GM23338 (cell line): ENCODE results near the gene ISOC2. TPM values are rescaled to one million over a fixed set of nuclear protein-coding genes. Genes with fewer than 3 reads are reported as not detected.

ENCODE experiments used
- ATAC-seq: fragments of 200-7000 bp; cut with Tn5 transposase; 3 replicates; pipeline ENCODE4 v1.9.1; 2020
- DNase-seq: peaks from one replicate; pipeline ENCODE4 v3.0.0-alpha.2; 2015; ENCODE audit warnings: low spot score
- H2AFZ ChIP-seq: fragments of 200-600 bp; sonication (generic); 2 replicates; pipeline ENCODE4 v1.8.0; 2016; ENCODE audit warnings: antibody characterized with exemption, mild to moderate bottlenecking, moderate library complexity
- H3F3A ChIP-seq: fragments of 200-600 bp; sonication (generic); replicated peaks from 2 replicates; pipeline ENCODE4 v1.8.0; 2017; ENCODE audit warnings: antibody characterized with exemption, mixed run types, low read depth
- H3K27ac ChIP-seq: fragments of 200-600 bp; sonication (generic); 2 replicates; pipeline ENCODE4 v1.6.1; 2016; ENCODE audit warnings: low read depth
- H3K27me3 ChIP-seq: fragments of 200-600 bp; sonication (generic); 2 replicates; pipeline ENCODE4 v1.8.0; 2016; ENCODE audit warnings: mild to moderate bottlenecking, mixed run types, moderate library complexity; ENCODE audit not compliant: insufficient read depth
- H3K36me3 ChIP-seq: fragments of 200-600 bp; sonication (generic); 2 replicates; pipeline ENCODE4 v1.8.0; 2016; ENCODE audit warnings: mild to moderate bottlenecking; ENCODE audit not compliant: insufficient read depth
- H3K4me1 ChIP-seq: fragments of 200-600 bp; sonication (generic); 2 replicates; pipeline ENCODE4 v1.8.0; 2016; ENCODE audit warnings: mild to moderate bottlenecking, moderate library complexity; ENCODE audit not compliant: insufficient read depth
- H3K4me2 ChIP-seq: fragments of 200-600 bp; sonication (generic); 2 replicates; pipeline ENCODE4 v1.7.1; 2017; ENCODE audit warnings: mixed run types
- H3K4me3 ChIP-seq: fragments of 200-600 bp; sonication (generic); 2 replicates; pipeline ENCODE4 v1.6.1; 2016; ENCODE audit warnings: mixed run types
- H3K79me2 ChIP-seq: fragments of 200-600 bp; sonication (generic); replicated peaks from 2 replicates; pipeline ENCODE4 v1.8.0; 2017; ENCODE audit warnings: mild to moderate bottlenecking; ENCODE audit not compliant: insufficient read depth
- H3K9me2 ChIP-seq: fragments of 200-600 bp; sonication (generic); 2 replicates; pipeline ENCODE4 v1.8.0; 2017; ENCODE audit not compliant: insufficient read depth
- H4K20me1 ChIP-seq: fragments of 200-600 bp; sonication (generic); replicated peaks from 2 replicates; pipeline ENCODE4 v1.8.0; 2017; ENCODE audit warnings: mild to moderate bottlenecking; ENCODE audit not compliant: insufficient read depth
- H3K27ac Mint-ChIP-seq: 2 replicates; pipeline ENCODE4 v1.8.0; 2020; ENCODE audit warnings: inconsistent platforms, mild to moderate bottlenecking, moderate library complexity, mixed read lengths
- H3K27me3 Mint-ChIP-seq: 3 replicates; pipeline ENCODE4 v1.8.0; 2022; ENCODE audit warnings: low read depth, mild to moderate bottlenecking, moderate library complexity, mixed read lengths, inconsistent platforms; ENCODE audit not compliant: insufficient read depth, poor library complexity
- H3K36me3 Mint-ChIP-seq: 3 replicates; pipeline ENCODE4 v1.8.0; 2021; ENCODE audit warnings: low read depth, mild to moderate bottlenecking, inconsistent platforms, moderate library complexity, mixed read lengths
- H3K4me1 Mint-ChIP-seq: 3 replicates; pipeline ENCODE4 v1.8.0; 2020; ENCODE audit warnings: mild to moderate bottlenecking, inconsistent platforms, mixed read lengths
- H3K4me3 Mint-ChIP-seq: 3 replicates; pipeline ENCODE4 v1.8.0; 2021; ENCODE audit warnings: moderate library complexity, mild to moderate bottlenecking, inconsistent platforms, mixed read lengths
- H3K9me3 Mint-ChIP-seq: 3 replicates; pipeline ENCODE4 v1.8.0; 2020; ENCODE audit warnings: moderate library complexity, mild to moderate bottlenecking, inconsistent platforms, mixed read lengths
- CREB1 ChIP-seq: fragments of 250-450 bp; sonication (Bioruptor Pico); IDR thresholded peaks from 2 replicates; pipeline ENCODE4 v1.5.0; 2020; ENCODE audit warnings: low read depth, mild to moderate bottlenecking, moderate library complexity
- EZH2 ChIP-seq: fragments of 200-600 bp; sonication (generic); IDR thresholded peaks from one replicate; pipeline ENCODE4 v1.8.0; 2017; ENCODE audit warnings: antibody characterized with exemption, mild to moderate bottlenecking, low read depth; ENCODE audit not compliant: unreplicated experiment
- EZH2phosphoT487 ChIP-seq: fragments of 200-600 bp; sonication (generic); IDR thresholded peaks from one replicate; pipeline ENCODE4 v1.8.1; 2018; ENCODE audit warnings: antibody characterized with exemption; ENCODE audit not compliant: unreplicated experiment
- JUNB ChIP-seq: IDR thresholded peaks from one replicate; pipeline ENCODE4 v1.6.1; 2016; ENCODE audit warnings: antibody characterized with exemption; ENCODE audit not compliant: unreplicated experiment
- NANOG ChIP-seq: IDR thresholded peaks from 2 replicates; pipeline ENCODE4 v1.6.1; 2016; ENCODE audit warnings: antibody characterized with exemption, borderline replicate concordance
- POLR2AphosphoS5 ChIP-seq: IDR thresholded peaks from 2 replicates; pipeline ENCODE4 v1.6.1; 2016; ENCODE audit warnings: antibody characterized with exemption, low read depth
- STAT1 ChIP-seq: IDR thresholded peaks from one replicate; pipeline ENCODE4 v1.6.1; 2016; ENCODE audit warnings: antibody characterized with exemption; ENCODE audit not compliant: unreplicated experiment
- ZNF114 ChIP-seq: fragments of 250-450 bp; sonication (Bioruptor Pico); IDR thresholded peaks from 2 replicates; pipeline ENCODE4 v1.5.0; 2020; ENCODE audit warnings: mild to moderate bottlenecking, moderate library complexity
- ZNF331 ChIP-seq: fragments of 250-450 bp; sonication (Bioruptor Pico); IDR thresholded peaks from 2 replicates; pipeline ENCODE4 v1.5.0; 2020; ENCODE audit warnings: low read depth, mild to moderate bottlenecking, moderate library complexity
- polyA plus RNA-seq: library from polyadenylated mRNA; unstranded; fragments of >200 nt; fragmentation: Nextera tagmentation; extraction: Ambion mirVana; gene quantifications from 2 replicates; pipeline ENCODE4 v1.2.1, GENCODE V29; 2016
- total RNA-seq: library from RNA; depleted of rRNA; stranded (reverse); fragments of >200 nt; shearing (Covaris generic); gene quantifications from 2 replicates; pipeline ENCODE4 v1.2.3, GENCODE V29; 2014
- TF ChIP-seq, protein P1 (sequence below): IDR thresholded peaks from one replicate; pipeline ENCODE4 v1.6.1; 2018; ENCODE audit warnings: antibody characterized with exemption; ENCODE audit not compliant: unreplicated experiment
- TF ChIP-seq, protein P2 (sequence below): IDR thresholded peaks from 2 replicates; pipeline ENCODE4 v1.6.1; 2016; ENCODE audit warnings: antibody characterized with exemption
- TF ChIP-seq, protein P3 (sequence below), 2 experiments: fragments of 200-600 bp in 1 of 2; sonication (generic) in 1 of 2; conservative IDR thresholded peaks; 2 replicates each; pipeline versions ENCODE4 v1.5.1 to v1.6.1; 2016 to 2017; ENCODE audit warnings: antibody characterized with exemption in 2 of 2, low read depth in 2 of 2, mild to moderate bottlenecking in 2 of 2, moderate library complexity in 1 of 2

Gene ISOC2
- total and polyA plus RNA-seq, 2 experiments from 2014 or later = 62.6 to 85.2 TPM

DNA sequence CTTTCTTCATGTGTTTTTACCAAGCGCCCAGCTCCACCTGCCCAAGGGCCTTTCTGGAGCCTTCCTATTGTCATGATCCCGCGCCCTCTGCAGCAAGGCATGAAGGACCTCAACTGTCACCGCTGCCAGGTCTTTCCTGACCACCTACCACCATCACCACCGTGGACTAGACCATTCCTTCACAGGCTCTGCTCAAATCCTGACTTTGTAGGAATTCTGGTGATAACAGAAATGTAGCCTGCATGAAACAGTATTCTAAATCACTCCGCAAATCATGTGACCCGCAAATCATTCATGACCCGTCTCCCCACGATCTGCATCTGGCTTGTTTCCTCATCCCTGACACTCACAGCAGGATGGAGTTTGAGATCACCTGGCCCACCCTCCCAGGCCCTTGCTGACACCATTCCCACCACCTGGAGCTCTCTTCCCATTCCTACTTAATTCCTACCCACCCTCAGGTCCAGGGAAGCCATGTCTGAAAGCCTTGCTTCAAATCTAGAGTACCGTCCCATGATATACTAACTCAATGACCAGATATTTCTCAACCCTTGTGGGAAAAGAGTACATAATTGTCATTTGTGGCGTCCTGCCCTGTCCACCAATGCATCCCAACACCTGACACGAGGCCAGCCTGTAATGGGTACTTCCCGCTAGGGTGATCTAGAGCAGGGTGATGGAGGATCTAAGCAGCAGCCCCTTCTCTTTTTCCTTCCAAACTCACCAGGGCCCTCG lies 55.2 kb downstream of the ISOC2 start (continued):
- TF ChIP-seq, protein P1, sequence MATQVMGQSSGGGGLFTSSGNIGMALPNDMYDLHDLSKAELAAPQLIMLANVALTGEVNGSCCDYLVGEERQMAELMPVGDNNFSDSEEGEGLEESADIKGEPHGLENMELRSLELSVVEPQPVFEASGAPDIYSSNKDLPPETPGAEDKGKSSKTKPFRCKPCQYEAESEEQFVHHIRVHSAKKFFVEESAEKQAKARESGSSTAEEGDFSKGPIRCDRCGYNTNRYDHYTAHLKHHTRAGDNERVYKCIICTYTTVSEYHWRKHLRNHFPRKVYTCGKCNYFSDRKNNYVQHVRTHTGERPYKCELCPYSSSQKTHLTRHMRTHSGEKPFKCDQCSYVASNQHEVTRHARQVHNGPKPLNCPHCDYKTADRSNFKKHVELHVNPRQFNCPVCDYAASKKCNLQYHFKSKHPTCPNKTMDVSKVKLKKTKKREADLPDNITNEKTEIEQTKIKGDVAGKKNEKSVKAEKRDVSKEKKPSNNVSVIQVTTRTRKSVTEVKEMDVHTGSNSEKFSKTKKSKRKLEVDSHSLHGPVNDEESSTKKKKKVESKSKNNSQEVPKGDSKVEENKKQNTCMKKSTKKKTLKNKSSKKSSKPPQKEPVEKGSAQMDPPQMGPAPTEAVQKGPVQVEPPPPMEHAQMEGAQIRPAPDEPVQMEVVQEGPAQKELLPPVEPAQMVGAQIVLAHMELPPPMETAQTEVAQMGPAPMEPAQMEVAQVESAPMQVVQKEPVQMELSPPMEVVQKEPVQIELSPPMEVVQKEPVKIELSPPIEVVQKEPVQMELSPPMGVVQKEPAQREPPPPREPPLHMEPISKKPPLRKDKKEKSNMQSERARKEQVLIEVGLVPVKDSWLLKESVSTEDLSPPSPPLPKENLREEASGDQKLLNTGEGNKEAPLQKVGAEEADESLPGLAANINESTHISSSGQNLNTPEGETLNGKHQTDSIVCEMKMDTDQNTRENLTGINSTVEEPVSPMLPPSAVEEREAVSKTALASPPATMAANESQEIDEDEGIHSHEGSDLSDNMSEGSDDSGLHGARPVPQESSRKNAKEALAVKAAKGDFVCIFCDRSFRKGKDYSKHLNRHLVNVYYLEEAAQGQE = no peak
- TF ChIP-seq JUNB (no peak), NANOG (no peak), POLR2AphosphoS5 (no peak)
- TF ChIP-seq, protein P2, sequence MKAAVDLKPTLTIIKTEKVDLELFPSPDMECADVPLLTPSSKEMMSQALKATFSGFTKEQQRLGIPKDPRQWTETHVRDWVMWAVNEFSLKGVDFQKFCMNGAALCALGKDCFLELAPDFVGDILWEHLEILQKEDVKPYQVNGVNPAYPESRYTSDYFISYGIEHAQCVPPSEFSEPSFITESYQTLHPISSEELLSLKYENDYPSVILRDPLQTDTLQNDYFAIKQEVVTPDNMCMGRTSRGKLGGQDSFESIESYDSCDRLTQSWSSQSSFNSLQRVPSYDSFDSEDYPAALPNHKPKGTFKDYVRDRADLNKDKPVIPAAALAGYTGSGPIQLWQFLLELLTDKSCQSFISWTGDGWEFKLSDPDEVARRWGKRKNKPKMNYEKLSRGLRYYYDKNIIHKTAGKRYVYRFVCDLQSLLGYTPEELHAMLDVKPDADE = no peak

DNA sequence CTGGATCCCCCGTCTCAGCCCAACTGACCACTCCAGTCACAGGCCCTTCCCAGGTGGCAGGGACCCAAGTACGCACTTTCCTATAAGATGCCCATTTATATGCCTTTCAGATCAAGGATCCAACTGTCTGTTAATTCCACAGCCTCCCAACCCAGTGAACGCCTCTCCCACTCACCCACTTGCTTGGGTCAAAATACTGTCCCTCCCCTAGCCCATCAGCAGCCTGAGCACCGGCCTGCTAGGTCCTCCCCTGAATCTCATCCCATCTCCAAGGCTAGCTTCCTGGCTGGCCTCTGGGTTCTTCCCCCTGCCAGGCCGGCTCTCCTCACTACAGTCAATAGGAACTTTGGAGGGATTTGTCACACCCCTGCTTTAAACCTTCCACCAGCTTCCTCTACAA lies 55.8 kb downstream of the ISOC2 start:
- H3K79me2 ChIP-seq = peaks cover 44% of the 10 kb centered on the region
- peaks cover 31% of the 10 kb centered on the region for H3K4me1 Mint-ChIP-seq
- peak overlapping the region; percentile 50; the same call in 1 of the 2 replicates for H3K27ac ChIP-seq
- peaks cover 28% of the 10 kb centered on the region for H3K9me3 Mint-ChIP-seq
- peaks cover 8% of the 10 kb centered on the region for H3K9me2 ChIP-seq
- H2AFZ ChIP-seq = no peak overlapping the region
- H3K4me1 ChIP-seq = peaks cover 21% of the 10 kb centered on the region
- H3K27ac Mint-ChIP-seq = 0 out of 2 replicates have a peak overlapping the region, but pooled peaks have one; percentile 56
- H4K20me1 ChIP-seq = peaks cover 57% of the 10 kb centered on the region
- DNase-seq = no peak
- peaks cover 25% of the 10 kb centered on the region for H3K27me3 Mint-ChIP-seq
- peaks cover 55% of the 10 kb centered on the region for H3F3A ChIP-seq
- H3K4me2 ChIP-seq = peak overlapping the region; percentile 93
- ATAC-seq = no peak
- no peaks in the 10 kb centered on the region for H3K27me3 ChIP-seq
- H3K4me3 Mint-ChIP-seq = peak overlapping the region; percentile 91
- peak overlapping the region; percentile 94 for H3K4me3 ChIP-seq
- peaks cover 48% of the 10 kb centered on the region for H3K36me3 ChIP-seq
- peaks cover 86% of the 10 kb centered on the region for H3K36me3 Mint-ChIP-seq
- TF ChIP-seq, protein P1 = no peak
- TF ChIP-seq, protein P2 = no peak
- TF ChIP-seq POLR2AphosphoS5 = no peak
- no peak for TF ChIP-seq ZNF114 (CRISPR knock-in tag)
- TF ChIP-seq EZH2phosphoT487 = no peak
- TF ChIP-seq NANOG = no peak
- no peak for TF ChIP-seq EZH2
- no peak for TF ChIP-seq STAT1
- TF ChIP-seq JUNB = no peak
- no peak for TF ChIP-seq ZNF331 (CRISPR knock-in tag)
- TF ChIP-seq, protein P3, sequence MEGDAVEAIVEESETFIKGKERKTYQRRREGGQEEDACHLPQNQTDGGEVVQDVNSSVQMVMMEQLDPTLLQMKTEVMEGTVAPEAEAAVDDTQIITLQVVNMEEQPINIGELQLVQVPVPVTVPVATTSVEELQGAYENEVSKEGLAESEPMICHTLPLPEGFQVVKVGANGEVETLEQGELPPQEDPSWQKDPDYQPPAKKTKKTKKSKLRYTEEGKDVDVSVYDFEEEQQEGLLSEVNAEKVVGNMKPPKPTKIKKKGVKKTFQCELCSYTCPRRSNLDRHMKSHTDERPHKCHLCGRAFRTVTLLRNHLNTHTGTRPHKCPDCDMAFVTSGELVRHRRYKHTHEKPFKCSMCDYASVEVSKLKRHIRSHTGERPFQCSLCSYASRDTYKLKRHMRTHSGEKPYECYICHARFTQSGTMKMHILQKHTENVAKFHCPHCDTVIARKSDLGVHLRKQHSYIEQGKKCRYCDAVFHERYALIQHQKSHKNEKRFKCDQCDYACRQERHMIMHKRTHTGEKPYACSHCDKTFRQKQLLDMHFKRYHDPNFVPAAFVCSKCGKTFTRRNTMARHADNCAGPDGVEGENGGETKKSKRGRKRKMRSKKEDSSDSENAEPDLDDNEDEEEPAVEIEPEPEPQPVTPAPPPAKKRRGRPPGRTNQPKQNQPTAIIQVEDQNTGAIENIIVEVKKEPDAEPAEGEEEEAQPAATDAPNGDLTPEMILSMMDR (conservative IDR thresholded peaks at IDR 0.05; ENCODE audit: low read depth in 2 of 2) = no peak
- TF ChIP-seq CREB1 = no peak
